GM19468 (cell line): ENCODE measurements around the gene IL17REL.

ENCODE experiments used
- ATAC-seq: cut with Tn5 transposase; IDR thresholded peaks from one replicate; pipeline ENCODE4 v1.9.1; 2021; ENCODE audit warnings: mild to moderate bottlenecking, moderate library complexity, moderate number of reproducible peaks; ENCODE audit not compliant: unreplicated experiment; ENCODE audit errors: extremely low read depth

The IL17REL gene

GRCh38 chr22:50012211-50013181, at the start of gene IL17REL:
IL17REL (minus strand) TSS chr22:50012765; CDS start chr22:50012646, 119 bp downstream.
- no peak for ATAC-seq

DNA sequence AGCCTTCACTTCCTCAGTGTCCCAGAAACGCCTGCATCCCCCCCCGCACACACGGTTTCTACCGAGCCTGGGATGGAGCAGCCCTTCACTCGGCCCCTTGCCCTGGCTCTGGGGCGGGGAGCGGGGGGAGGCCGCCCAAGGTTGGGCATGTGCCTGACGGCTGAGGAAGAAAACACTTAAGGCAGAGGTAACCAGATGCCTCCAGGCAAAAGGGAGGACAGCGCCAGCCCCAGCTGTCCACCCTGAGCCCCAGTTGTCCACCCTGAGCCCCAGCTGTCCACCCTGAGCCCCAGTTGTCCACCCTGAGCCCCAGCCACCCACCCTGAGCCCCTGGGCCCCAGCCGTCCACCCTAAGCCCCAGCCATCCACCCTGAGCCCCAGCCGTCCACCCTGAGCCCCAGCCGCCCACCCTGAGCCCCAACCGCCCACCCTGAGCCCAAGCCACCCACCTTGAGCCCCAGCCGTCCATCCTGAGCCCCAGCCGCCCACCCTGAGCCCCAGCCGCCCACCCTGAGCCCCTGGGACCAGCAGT, 49.3 kb upstream of the IL17REL start:
- no peak for ATAC-seq

GRCh38 chr22:50061141-50061823, 48.7 kb upstream of the IL17REL start:
- ATAC-seq = no peak

GRCh38 chr22:50060441-50061140, 48.0 kb upstream of the IL17REL start:
- ATAC-seq = no peak

GRCh38 chr22:50059881-50060262, 47.3 kb upstream of the IL17REL start:
- ATAC-seq = no peak

DNA sequence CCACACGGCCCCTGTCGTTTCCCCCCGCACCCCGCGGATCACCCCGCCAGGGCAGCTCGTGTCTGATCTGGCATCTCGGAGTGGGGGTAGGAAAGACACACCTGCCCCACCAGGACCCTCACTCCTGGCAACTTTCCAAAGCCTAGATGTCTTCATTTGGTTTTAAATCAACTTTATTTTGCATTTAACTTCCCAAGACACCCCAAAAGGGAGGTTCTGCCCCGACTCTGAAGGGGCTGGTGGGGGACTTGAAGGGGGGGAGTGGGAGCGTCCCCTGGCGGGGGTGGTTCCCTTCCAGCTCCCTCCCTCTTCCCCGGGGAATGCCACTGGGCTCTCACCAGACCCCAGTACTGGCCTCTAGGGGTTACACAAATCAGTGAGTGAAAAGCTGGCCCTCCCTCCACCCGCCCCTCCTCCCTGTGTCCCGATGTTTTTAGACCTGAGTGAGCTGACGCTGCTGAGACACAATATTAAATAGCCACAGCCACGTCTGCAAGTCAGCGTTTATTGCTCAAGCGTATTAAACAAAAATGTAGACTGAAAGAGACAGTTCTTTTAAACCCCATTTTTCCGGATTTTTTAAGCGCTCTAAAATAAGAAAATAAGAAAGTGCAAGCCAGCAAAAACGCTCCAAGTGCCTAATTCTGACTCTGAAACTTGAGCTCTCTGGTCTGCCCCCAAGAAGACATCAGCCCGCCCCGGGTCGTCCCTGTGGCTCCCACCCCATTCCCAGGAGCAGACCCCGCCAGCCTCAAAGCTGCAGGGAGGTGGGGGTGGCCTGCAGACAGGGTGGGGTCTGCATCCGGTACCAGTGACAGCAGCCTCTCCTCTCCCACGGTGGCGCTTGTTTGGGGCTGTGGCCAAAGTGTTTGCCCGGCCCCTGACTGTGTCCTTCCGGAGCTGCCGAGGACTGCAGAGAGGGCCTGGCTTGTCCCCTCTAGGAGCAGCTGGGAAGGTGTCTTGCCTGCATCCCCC, 46.6 kb upstream of the IL17REL start:
- ATAC-seq = no peak

- ATAC-seq = no peak
Measured at GRCh38 chr22:50058061-50058905, 45.7 kb upstream of the IL17REL start, which contains the start of gene TTLL8. TTLL8 (minus strand) TSS chr22:50058298.

GRCh38 chr22:50057278-50058060, 44.9 kb upstream of the IL17REL start:
- no peak for ATAC-seq

- no peak for ATAC-seq
Measured at GRCh38 chr22:50056214-50056972, 43.8 kb upstream of the IL17REL start.

- ATAC-seq = no peak
Measured at GRCh38 chr22:50053861-50054260, 41.3 kb upstream of the IL17REL start.

- ATAC-seq = no peak
Measured at GRCh38 chr22:50051930-50052329, 39.4 kb upstream of the IL17REL start.

GRCh38 chr22:50049299-50050195, 37.0 kb upstream of the IL17REL start:
- no peak for ATAC-seq

- ATAC-seq = no peak
Measured at GRCh38 chr22:50048836-50049235, 36.3 kb upstream of the IL17REL start.

GRCh38 chr22:50048061-50048765, 35.6 kb upstream of the IL17REL start:
- ATAC-seq = no peak

DNA sequence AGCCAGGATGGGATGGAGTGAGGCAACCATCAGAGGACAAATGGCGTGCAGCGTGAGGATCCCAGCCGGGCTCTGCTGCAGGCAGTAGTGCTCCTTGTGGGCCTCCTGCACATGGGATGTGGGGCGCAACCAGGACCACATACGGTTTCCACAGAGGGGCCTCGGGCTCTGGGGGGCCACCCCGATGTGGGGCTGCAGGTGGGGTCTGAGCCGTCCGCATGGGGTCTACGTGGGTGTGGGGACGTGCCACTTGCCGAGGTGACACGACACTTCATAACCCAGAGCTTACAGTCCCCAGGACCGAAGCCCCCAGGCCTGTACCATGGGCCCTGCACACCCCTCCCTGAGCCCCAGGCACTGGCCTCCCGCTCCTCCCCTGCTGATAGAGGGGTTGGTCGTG, 34.8 kb upstream of the IL17REL start:
- ATAC-seq = no peak
